ENCODE measurements around the gene NWD2.

NWD2 gene

GRCh38 chr4:37441231-37442061 is 196.9 kb downstream of the NWD2 start:
- DNase-seq, result no peak

DNA sequence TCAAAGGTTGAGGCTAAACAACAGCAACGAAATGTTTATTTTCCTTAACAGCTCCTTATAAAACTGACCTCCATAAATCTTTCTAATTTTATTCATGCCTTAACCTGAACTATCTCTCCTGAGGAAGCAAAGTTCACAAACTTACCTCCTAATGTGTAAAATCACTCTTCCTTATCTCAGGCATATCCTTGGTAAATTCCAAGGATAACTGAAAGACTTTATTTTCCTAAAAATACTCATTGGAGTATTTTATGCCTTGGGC is 197.4 kb downstream of the NWD2 start:
- no peak for DNase-seq

DNA sequence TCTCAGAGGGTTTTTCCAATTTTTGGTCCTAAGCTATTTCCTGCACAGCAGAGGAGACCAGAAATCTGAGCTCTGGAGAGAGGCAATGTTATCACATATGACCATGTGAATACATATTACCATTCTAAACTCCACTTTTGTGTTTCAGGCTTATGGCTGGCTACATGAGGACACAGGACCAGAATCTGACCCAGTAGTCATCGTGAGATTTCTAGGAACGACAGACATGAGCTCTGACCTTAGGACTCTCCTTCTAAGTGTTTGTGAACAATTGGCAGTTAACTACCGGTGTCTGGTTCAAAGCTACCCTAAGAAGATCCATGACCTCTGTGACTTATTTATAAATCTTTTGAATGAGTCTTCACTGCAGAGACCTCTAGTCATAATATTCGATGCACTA is 198.6 kb downstream of the NWD2 start:
- DNase-seq, result no peak

DNA sequence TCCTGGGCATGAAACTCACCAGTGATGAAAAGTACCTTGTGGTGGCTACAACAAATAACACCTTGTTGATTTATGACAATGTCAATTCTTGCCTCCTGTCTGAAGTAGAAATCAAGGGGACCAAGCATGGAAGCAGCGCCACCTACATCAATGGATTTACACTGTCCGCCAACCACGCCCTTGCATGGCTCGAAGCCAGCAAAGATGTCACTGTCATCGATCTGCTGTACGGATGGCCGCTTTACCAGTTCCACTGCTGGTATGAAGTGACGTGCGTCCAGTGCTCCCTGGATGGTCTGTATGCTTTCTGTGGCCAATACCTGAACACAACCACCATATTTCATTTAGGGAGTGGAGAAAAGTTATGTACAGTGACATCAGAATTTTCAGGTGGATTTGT is 200.5 kb downstream of the NWD2 start:
- DNase-seq, result no peak

DNA sequence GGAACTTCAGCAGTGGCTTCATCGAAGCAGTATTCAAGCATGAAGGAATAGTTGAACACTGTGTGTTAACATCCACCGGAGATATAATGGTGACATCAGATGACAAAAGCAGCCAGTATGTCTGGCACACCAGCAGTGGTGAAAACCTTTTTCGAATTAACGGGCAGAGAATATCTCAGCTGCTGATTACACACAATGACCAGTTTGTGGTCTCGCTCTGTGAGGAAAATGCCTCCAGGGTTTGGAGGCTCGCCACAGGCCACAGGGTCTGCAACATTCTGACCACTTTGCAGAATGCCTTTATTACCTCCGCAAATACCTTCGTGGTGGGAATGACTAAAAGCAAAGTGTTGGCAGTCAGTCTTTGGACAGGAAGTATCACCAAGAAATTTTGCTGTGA is 201.5 kb downstream of the NWD2 start:
- DNase-seq, result no peak

- no peak for DNase-seq
These were observed 203.3 kb downstream of the NWD2 start for GRCh38 chr4:37447886-37448285.

DNA sequence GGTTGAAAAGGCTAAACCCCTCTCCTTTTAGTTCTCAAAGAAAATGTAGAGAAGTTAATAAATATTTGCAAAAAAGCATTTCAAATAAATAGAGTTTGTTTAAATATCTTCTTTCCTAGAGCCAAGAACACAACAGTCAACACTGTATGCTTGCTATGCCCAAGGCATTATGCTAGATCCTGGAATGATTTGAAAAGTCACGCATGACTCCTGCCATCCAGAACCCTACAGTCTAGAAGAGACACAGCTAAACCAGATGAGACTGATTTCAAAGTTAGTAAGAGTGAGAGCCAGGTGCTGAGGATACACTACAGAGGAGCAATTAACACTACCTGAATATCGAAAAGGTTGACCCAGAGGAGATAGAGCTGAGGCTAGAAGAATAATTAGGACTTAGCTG is 205.8 kb downstream of the NWD2 start:
- DNase-seq, result no peak

- DNase-seq, result no peak
These were observed 206.4 kb downstream of the NWD2 start for GRCh38 chr4:37450911-37451310.

GRCh38 chr4:37451656-37452055 is 207.1 kb downstream of the NWD2 start:
- no peak for DNase-seq

DNA sequence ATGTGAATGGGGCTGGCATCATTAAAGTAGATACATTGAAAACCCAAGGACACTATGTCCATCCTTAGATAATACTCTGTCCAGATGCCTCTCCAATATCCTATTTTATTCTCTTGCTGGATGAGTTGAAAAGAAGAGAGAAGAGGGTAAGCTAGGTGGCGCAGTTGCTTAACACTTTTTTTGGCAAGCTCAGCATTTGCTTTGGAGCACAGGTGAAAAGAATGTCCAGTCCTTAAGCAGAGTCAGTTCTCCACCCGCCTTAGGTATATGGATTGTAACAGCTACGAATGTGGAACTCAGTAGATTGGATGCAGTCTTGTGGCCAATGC is 208.4 kb downstream of the NWD2 start:
- DNase-seq, result peak; percentile 40

- DNase-seq, result no peak
These were observed 208.9 kb downstream of the NWD2 start for GRCh38 chr4:37453281-37453998.

DNA sequence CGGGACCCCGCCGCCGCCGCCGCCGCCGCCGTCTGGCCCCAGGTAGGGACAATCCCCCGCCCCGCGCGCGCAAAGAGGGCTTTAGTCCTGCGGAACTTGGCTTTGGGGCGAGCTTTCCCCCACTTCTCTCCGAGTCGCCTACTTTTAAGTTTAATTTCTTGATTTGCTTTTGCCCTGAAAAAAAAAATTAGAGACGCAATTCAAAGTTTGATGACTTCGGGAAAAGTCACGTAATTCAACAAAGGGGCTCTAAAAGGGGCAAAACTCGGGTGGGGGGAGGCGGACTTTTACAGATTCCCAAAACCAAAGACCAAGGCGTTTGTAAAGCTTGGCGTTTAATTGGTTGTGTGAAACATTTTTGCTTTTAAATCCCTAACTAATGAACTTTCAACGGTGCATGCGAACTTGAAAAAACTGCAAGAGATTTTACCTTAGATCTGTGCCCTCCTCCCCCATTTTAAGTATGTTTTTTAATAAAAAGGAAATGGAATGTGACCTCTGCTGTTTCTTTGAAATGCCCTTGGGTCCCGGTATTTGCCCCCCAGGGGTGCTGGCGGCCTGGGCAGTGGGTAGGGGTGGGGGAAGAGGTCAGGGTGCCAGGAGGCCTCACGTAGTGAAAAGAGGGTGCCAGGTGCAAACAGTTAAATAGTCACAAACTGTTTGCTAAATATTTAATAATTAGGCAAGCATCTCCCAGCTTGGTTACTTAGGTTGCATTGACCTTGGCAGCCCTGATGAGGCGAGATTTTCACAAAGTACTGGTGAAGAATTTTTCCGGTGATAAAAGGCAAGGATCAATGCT is 209.7 kb downstream of the NWD2 start:
- no peak for DNase-seq

DNA sequence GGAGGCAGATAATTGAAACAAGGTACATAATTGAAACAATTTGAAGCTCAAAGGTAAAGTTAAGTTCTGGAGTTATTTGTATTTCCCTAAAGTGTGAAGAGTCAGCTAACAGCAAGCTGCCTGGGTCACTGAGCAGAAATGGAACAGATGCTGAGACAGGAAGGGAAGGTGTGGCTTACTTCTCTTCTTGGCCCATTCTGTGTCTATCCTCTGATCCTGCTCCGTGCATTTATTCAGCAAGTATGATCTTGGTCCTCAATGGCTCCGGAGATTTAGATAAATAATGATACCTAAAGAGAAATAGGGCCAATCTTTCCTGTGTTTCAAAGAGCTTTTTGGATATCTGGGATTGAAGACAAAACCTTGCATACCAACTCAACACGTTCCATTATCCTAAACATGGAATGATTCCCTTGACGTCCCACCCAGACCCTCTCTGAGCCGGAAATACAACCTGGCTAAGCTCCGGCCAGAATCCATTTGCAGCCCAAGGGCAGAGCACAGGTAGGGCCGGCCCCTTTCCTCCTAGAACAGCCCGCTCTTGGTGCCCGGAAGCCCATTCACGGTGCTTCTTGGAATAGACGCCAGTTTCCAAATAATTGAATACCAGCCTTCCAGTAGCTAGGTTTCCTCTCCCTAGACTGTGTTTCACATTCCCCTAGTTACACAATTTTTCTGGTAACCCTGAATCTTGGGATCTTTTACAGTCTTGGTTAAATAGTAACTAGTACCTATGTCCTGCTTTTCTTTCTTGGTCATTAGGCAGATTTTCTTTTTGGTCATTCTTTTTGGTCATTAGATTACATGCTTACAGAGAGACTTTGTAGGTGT is 211.0 kb downstream of the NWD2 start:
- DNase-seq, result no peak

DNA sequence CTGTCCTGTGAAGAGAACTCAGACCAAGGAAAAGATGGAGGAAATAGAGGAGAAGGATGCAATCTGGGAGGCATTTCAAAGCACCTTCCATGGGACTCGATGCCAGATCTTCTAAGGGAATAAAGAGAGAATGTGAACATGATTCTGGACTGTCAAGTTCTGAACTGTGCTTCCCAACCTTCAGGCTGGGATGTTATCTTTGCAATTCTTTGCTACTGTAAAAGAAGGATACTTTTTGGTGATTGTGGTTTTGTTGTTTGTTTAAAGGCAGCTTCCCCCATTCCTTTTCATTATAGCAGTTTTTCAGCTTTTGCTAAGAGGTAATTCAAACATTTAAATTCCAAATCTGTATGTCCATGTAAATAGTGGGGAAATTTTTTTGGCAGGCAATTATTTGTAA is 217.3 kb downstream of the NWD2 start:
- no peak for DNase-seq

DNA sequence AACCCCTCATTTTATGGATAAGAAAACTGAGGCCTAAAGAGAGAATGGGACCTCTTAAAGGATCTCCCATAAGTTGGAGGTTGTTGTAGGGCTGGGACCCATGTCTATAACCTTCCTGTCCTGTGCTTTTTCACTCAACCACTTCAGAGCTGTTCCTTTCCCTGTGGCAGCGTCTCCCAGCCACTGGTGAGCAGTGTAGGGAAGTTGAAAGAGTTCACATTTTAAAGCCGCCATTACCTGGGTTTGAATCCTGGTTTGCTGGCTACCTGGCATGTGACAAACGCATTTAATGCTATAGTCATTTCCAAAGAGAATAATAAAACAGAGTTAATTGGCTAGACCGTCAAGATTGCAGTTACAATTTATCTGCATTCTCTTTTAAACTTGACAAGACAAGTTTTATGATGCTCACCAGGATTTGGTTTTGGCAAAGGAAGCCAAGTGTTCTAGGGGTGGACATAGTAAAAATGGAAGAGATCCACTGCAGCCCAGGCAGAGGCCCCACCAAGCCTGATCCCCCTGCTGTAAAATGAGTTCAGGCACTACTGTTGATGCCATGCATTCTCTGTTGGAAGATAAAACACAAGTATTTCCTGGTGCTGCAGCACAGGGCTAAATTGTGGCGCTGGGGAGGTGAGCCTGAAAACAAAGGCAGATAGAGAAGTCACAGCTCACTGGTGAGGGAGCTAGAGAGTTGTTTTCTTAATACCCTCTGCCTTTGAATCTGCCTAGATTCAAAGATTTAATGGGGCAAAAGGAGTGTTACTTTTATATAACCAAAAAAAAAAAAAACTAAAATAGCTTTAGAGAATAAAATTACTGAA is 218.7 kb downstream of the NWD2 start:
- no peak for DNase-seq

DNA sequence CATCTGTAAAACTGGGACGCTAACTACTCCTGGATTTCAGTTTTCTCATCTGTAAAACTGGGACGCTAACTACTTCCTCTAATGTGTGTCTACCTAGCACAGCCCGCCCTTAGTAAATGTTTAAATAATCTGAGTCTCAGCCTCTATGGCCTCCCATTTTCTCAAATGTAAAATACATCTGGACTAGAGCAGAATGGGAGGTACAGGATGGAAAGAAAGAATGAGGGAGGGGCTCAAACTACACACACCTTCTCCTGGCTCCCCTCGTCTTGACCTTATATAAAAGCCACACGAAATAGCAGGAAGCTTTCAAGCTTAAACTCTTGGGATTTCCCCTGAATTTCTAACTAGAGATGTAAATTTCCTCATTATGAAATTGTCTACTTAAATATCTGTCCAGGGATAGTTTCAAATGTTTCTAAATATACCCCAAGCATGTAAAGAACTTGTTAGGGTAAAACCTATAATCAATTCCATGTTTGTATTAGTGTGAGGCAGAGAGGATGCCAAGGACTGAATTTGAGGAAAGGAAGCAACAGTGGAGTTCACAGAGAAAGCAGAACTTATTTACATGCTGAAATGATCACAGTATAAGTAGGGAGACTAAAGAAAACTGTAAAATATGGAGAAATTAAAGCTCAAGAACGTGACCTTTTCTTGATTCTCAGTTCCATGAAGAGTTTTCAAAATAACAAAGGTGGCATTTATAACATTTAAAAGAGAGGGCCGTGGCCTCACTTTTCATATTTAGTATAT is 220.0 kb downstream of the NWD2 start:
- DNase-seq, result no peak

- DNase-seq, result no peak
These were observed 220.8 kb downstream of the NWD2 start for GRCh38 chr4:37465296-37465695.

GRCh38 chr4:37465845-37466244 is 221.3 kb downstream of the NWD2 start:
- no peak for DNase-seq

DNA sequence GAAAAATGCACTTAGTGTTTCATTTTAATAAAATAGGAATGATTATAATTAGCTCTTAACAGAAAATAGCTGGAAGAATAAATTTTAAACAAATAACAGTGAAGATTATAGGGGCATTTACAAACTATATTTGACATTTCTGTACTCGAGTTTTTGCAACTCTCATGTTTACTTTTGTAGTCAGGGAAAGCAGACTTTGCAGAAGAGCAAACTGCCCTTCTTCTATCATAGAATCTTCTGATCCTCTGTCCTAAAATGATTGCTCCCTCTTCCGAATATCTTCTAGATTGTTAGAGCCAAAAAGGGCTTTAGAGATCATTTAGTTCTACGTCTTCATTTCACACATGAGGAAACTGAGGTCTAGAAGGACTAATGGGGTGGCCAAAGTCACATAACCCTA is 222.7 kb downstream of the NWD2 start:
- no peak for DNase-seq

GRCh38 chr4:37467824-37468223 is 223.3 kb downstream of the NWD2 start:
- no peak for DNase-seq

- no peak for DNase-seq
These were observed 224.7 kb downstream of the NWD2 start for GRCh38 chr4:37469286-37469685.

DNA sequence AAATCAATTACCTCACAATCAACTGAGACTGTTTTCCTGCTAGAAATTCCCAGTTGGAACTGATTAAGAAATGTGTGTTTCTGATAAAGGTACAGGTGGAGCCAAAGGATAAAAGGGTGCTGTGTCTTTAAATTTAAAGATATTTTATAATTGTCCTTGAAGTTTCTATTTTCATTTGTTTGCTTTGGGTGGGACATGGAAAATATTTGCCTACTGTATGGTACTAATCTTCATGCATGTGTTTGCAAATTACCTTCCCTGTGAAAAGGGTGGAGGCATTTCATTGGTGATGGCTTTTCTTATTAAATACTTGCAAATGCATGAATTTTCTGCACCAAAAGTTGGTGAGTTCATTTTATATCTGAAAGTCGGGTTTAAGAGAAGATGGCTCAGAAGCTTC is 225.7 kb downstream of the NWD2 start:
- no peak for DNase-seq

Measured in MV-4-11 (cell line).